HEK293 (cell line): ENCODE data around the gene ORAI2.

Experiments used
- CTCF ChIP-seq: fragments of 450-650 bp; formaldehyde crosslinking; IDR thresholded peaks from 2 replicates; pipeline ENCODE4 v1.5.1; 2016; ENCODE audit warnings: missing biosample characterization, missing genetic modification characterization
- KLF10 ChIP-seq: fragments of 450-650 bp; IDR thresholded peaks from 2 replicates; pipeline ENCODE4 v1.5.1; 2018; ENCODE audit warnings: missing biosample characterization, mild to moderate bottlenecking, missing genetic modification characterization
- KLF16 ChIP-seq: fragments of 450-650 bp; formaldehyde crosslinking; IDR thresholded peaks from 2 replicates; pipeline ENCODE4 v1.5.1; 2017; ENCODE audit warnings: missing biosample characterization, missing genetic modification characterization
- REPIN1 ChIP-seq: fragments of 450-650 bp; formaldehyde crosslinking; IDR thresholded peaks from 2 replicates; pipeline ENCODE4 v1.5.1; 2017; ENCODE audit warnings: missing biosample characterization, missing genetic modification characterization, low read depth
- ZNF114 ChIP-seq: fragments of 450-650 bp; formaldehyde crosslinking; IDR thresholded peaks from 2 replicates; pipeline ENCODE4 v1.5.0; 2017; ENCODE audit warnings: missing biosample characterization, missing genetic modification characterization
- ZNF140 ChIP-seq: fragments of 450-650 bp; formaldehyde crosslinking; IDR thresholded peaks from 2 replicates; pipeline ENCODE4 v1.5.1; 2016; ENCODE audit warnings: missing biosample characterization, missing genetic modification characterization
- ZNF146 ChIP-seq: fragments of 450-650 bp; formaldehyde crosslinking; IDR thresholded peaks from 2 replicates; pipeline ENCODE4 v1.5.1; 2016; ENCODE audit warnings: missing biosample characterization, missing genetic modification characterization
- ZNF175 ChIP-seq: fragments of 450-650 bp; formaldehyde crosslinking; IDR thresholded peaks from 2 replicates; pipeline ENCODE4 v1.5.1; 2016; ENCODE audit warnings: missing biosample characterization, missing genetic modification characterization
- ZNF221 ChIP-seq: fragments of 450-650 bp; formaldehyde crosslinking; IDR thresholded peaks from 2 replicates; pipeline ENCODE4 v1.5.1; 2017; ENCODE audit warnings: missing biosample characterization, missing genetic modification characterization, borderline replicate concordance
- ZNF560 ChIP-seq: fragments of 450-650 bp; formaldehyde crosslinking; IDR thresholded peaks from 2 replicates; pipeline ENCODE4 v1.5.1; 2017; ENCODE audit warnings: missing biosample characterization, missing genetic modification characterization, borderline replicate concordance
- ZNF624 ChIP-seq: fragments of 450-650 bp; formaldehyde crosslinking; IDR thresholded peaks from 2 replicates; pipeline ENCODE4 v1.5.1; 2017; ENCODE audit warnings: missing biosample characterization, missing genetic modification characterization
- ZNF639 ChIP-seq: fragments of 450-650 bp; formaldehyde crosslinking; IDR thresholded peaks from 2 replicates; pipeline ENCODE4 v1.5.1; 2016; ENCODE audit warnings: missing biosample characterization, missing genetic modification characterization
- ZNF777 ChIP-seq: fragments of 450-650 bp; formaldehyde crosslinking; IDR thresholded peaks from 2 replicates; pipeline ENCODE4 v1.5.1; 2017; ENCODE audit warnings: missing biosample characterization, missing genetic modification characterization, borderline replicate concordance
- TF ChIP-seq, protein P1 (sequence below): fragments of 450-650 bp; formaldehyde crosslinking; IDR thresholded peaks from 2 replicates; pipeline ENCODE4 v1.5.1; 2017; ENCODE audit warnings: missing biosample characterization, mild to moderate bottlenecking, missing genetic modification characterization, moderate library complexity

DNA sequence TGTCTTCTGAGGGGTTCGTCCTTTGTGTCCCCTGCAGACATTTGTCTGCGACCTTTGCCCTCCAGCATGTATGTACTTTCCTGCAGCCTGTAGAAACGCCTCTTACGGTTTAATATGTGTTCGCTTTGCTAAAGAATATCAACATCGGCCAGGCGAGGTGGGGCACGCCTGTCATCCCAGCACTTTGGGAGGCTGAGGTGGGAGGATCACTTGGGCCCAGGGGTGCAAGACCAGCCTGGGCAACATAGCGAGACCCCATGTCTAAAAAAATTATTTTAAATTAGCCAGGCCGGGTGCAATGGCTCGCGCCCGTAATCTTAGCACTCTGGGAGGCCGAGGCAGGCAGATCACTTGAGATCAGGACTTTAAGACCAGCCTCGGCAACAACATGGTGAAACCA lies 15.8 kb downstream of the ORAI2 start:
- TF ChIP-seq ZNF624 (tag by site-specific recombination) (no peak), ZNF777 (tag by site-specific recombination) (no peak), KLF10 (no peak), ZNF140 (tag by site-specific recombination) (no peak), CTCF (tag by site-specific recombination) (no peak), ZNF146 (tag by site-specific recombination) (no peak), REPIN1 (tag by site-specific recombination) (no peak), ZNF560 (tag by site-specific recombination) (no peak), KLF16 (tag by site-specific recombination) (no peak), ZNF221 (tag by site-specific recombination) (no peak), ZNF639 (tag by site-specific recombination) (no peak), ZNF114 (no peak), ZNF175 (tag by site-specific recombination) (no peak)
- TF ChIP-seq, protein P1, sequence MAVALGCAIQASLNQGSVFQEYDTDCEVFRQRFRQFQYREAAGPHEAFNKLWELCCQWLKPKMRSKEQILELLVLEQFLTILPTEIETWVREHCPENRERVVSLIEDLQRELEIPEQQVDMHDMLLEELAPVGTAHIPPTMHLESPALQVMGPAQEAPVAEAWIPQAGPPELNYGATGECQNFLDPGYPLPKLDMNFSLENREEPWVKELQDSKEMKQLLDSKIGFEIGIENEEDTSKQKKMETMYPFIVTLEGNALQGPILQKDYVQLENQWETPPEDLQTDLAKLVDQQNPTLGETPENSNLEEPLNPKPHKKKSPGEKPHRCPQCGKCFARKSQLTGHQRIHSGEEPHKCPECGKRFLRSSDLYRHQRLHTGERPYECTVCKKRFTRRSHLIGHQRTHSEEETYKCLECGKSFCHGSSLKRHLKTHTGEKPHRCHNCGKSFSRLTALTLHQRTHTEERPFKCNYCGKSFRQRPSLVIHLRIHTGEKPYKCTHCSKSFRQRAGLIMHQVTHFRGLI (tag by site-specific recombination), result no peak
